Caco-2 (cell line): ENCODE results near the gene KIF21A. TPM values are rescaled to one million over a fixed set of nuclear protein-coding genes. Genes with fewer than 3 reads are reported as not detected.

ENCODE experiments used
- BruUV-seq: library from RNA; stranded (reverse); fragments of 400-500 nt; replicated peaks from 2 replicates; lab custom pipeline; 2021; lab: Mats Ljungman, UMichigan
- CTCF ChIA-PET: fragments of 300-600 bp; sonication (Branson Sonifier 250); formaldehyde crosslinking; loops from one replicate; lab custom pipeline; 2022; ENCODE audit warnings: antibody characterized with exemption; lab: Charles Lee
- POLR2A ChIA-PET: fragments of 300-600 bp; sonication (Branson Sonifier 250); formaldehyde crosslinking; loops from one replicate; lab custom pipeline; 2022; ENCODE audit warnings: antibody characterized with exemption; lab: Charles Lee
- DNase-seq, 2 experiments: peaks; one replicate each; pipeline versions ENCODE4 v3.0.0 to v3.0.0-alpha.2; 2020 to 2022
- H3K27me3 ChIP-seq: replicated peaks from 2 replicates; pipeline ENCODE4 v1.6.0; 2011; ENCODE audit warnings: low read length; ENCODE audit not compliant: control insufficient read depth, insufficient read depth
- H3K36me3 ChIP-seq: 2 replicates; pipeline ENCODE4 v1.5.1; 2011; ENCODE audit warnings: low read length; ENCODE audit not compliant: control insufficient read depth, insufficient read depth
- H3K4me1 ChIP-seq: fragments of 250-450 bp; sonication (Bioruptor Pico); 2 replicates; pipeline ENCODE4 v1.5.1; 2020; ENCODE audit warnings: mild to moderate bottlenecking
- H3K4me3 ChIP-seq: 2 replicates; pipeline ENCODE4 v1.5.1; 2011; ENCODE audit warnings: low read depth, mild to moderate bottlenecking, control low read depth, low read length
- H3K9me3 ChIP-seq: fragments of 250-450 bp; sonication (Bioruptor Pico); 2 replicates; pipeline ENCODE4 v1.5.1; 2020; ENCODE audit warnings: mild to moderate bottlenecking, moderate library complexity
- H3K27ac Mint-ChIP-seq: one replicate; pipeline ENCODE4 v1.8.0; 2022; ENCODE audit warnings: mixed read lengths; ENCODE audit not compliant: unreplicated experiment
- H3K27me3 Mint-ChIP-seq: one replicate; pipeline ENCODE4 v1.8.0; 2022; ENCODE audit warnings: mixed read lengths; ENCODE audit not compliant: insufficient read depth, unreplicated experiment
- H3K36me3 Mint-ChIP-seq: one replicate; pipeline ENCODE4 v1.8.0; 2022; ENCODE audit warnings: mild to moderate bottlenecking, mixed read lengths; ENCODE audit not compliant: insufficient read depth, unreplicated experiment
- H3K4me1 Mint-ChIP-seq: one replicate; pipeline ENCODE4 v1.8.0; 2022; ENCODE audit warnings: low read depth, mixed read lengths; ENCODE audit not compliant: unreplicated experiment
- H3K4me3 Mint-ChIP-seq: one replicate; pipeline ENCODE4 v1.8.0; 2022; ENCODE audit warnings: mild to moderate bottlenecking, moderate library complexity, mixed read lengths; ENCODE audit not compliant: unreplicated experiment
- H3K9me3 Mint-ChIP-seq: one replicate; pipeline ENCODE4 v1.8.0; 2022; ENCODE audit warnings: mixed read lengths; ENCODE audit not compliant: unreplicated experiment
- intact Hi-C: fragments of 100-400 bp; cut with micrococcal nuclease; formaldehyde crosslinking; loops from one replicate; pipeline ENCODE4 v1.10.0; 2022; ENCODE audit not compliant: unreplicated experiment
- total RNA-seq: library from RNA; stranded (reverse); gene quantifications from 2 replicates; pipeline ENCODE4 v1.2.3, GENCODE V29; 2022
- TF ChIP-seq, protein P1 (sequence below), 2 experiments: fragments of 200-600 bp in 1 of 2; IDR thresholded peaks; 1 replicate in 1 of 2; 2 replicates in 1 of 2; pipeline versions ENCODE4 v1.5.1 to v1.8.0; 2011 to 2022; ENCODE audit warnings: antibody characterized with exemption in 1 of 2, control low read depth in 1 of 2, inconsistent platforms in 1 of 2, low read depth in 1 of 2, low read length in 1 of 2, mild to moderate bottlenecking in 1 of 2, moderate library complexity in 1 of 2; ENCODE audit not compliant: insufficient read depth in 1 of 2, severe bottlenecking in 1 of 2, unreplicated experiment in 1 of 2

Gene KIF21A
- total RNA-seq, 1 experiment from 2014 or later = 77.5 TPM

DNA sequence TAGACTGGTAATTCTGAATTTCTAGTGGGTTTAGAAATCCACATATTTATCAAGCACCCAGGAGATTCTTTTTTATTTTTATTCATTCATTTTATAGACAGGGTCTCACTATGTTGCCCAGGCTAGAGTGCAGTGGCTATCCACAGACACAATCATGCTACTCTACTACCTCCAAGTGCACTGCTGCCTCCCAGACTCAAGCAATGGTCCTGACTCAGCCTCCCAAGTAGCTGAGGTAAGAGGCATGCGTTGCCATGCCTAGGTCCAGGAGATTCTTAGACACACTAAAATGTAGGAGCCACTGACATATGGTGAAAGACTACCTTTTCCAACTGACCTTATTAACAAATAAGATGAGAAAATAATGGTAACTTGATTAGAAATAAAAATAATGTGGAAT is 38.9 kb downstream of the KIF21A start:
- no peak for DNase-seq
- Histone ChIP-seq H3K9me3 (no peaks in the 10 kb centered on the region), H3K4me1 (no peaks in the 10 kb centered on the region), H3K4me3 (no peak overlapping the region), H3K27me3 (no peaks in the 10 kb centered on the region), H3K36me3 (no peaks in the 10 kb centered on the region)
- no peak overlapping the region for H3K27ac Mint-ChIP-seq
- H3K4me3 Mint-ChIP-seq = no peak overlapping the region
- H3K27me3 Mint-ChIP-seq = no peaks in the 10 kb centered on the region
- no TSS peak for BruUV-seq
- peaks cover 8% of the 10 kb centered on the region for H3K36me3 Mint-ChIP-seq
- peaks cover 8% of the 10 kb centered on the region for H3K4me1 Mint-ChIP-seq
- ChIA-PET CTCF (no interaction called here), POLR2A (no interaction called here)
- intact Hi-C loops = no loop called here
- TF ChIP-seq, protein P1, sequence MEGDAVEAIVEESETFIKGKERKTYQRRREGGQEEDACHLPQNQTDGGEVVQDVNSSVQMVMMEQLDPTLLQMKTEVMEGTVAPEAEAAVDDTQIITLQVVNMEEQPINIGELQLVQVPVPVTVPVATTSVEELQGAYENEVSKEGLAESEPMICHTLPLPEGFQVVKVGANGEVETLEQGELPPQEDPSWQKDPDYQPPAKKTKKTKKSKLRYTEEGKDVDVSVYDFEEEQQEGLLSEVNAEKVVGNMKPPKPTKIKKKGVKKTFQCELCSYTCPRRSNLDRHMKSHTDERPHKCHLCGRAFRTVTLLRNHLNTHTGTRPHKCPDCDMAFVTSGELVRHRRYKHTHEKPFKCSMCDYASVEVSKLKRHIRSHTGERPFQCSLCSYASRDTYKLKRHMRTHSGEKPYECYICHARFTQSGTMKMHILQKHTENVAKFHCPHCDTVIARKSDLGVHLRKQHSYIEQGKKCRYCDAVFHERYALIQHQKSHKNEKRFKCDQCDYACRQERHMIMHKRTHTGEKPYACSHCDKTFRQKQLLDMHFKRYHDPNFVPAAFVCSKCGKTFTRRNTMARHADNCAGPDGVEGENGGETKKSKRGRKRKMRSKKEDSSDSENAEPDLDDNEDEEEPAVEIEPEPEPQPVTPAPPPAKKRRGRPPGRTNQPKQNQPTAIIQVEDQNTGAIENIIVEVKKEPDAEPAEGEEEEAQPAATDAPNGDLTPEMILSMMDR (IDR thresholded peaks at IDR 0.05; ENCODE audit: insufficient read depth in 1 of 2, low read depth in 1 of 2, low read length in 1 of 2, severe bottlenecking in 1 of 2, unreplicated experiment in 1 of 2) = no peak
- H3K9me3 Mint-ChIP-seq = no peaks in the 10 kb centered on the region

- H3K4me3 ChIP-seq = no peak overlapping the region
- no peaks in the 10 kb centered on the region for H3K9me3 ChIP-seq
- intact Hi-C loops = no loop called here
- H3K4me1 ChIP-seq = no peaks in the 10 kb centered on the region
- BruUV-seq = no TSS peak
- ChIA-PET CTCF (no interaction called here), POLR2A (no interaction called here)
- no peak overlapping the region for H3K4me3 Mint-ChIP-seq
- no peak for DNase-seq
- no peaks in the 10 kb centered on the region for H3K9me3 Mint-ChIP-seq
- H3K36me3 ChIP-seq = no peaks in the 10 kb centered on the region
- TF ChIP-seq, protein P1 (IDR thresholded peaks at IDR 0.05; ENCODE audit: insufficient read depth in 1 of 2, low read depth in 1 of 2, low read length in 1 of 2, severe bottlenecking in 1 of 2, unreplicated experiment in 1 of 2) = no peak
- no peak overlapping the region for H3K27ac Mint-ChIP-seq
- peaks cover 3% of the 10 kb centered on the region for H3K36me3 Mint-ChIP-seq
- no peaks in the 10 kb centered on the region for H3K27me3 Mint-ChIP-seq
- peaks cover 8% of the 10 kb centered on the region for H3K4me1 Mint-ChIP-seq
- H3K27me3 ChIP-seq = no peaks in the 10 kb centered on the region
Measured at GRCh38 chr12:39403376-39403775, 39.5 kb downstream of the KIF21A start.

DNA sequence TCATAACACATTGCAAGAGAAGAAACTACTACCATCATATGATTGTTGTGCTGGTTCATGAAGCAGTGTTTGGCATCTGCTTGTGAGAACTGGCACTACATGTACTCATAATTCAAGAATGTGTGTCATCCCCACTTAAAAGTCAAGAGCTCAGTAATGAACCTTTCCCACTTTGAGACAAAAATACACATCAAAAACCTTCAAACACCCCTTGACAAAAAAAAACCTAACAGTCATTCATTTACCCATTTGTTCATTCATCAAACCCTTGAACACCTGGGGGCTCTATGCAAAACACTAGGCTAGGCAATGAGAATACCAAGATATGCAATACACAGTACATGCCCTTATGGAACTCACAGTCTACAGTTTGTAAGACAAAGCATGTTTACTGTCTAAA is 40.0 kb downstream of the KIF21A start:
- Mint-ChIP-seq H3K4me1 (peaks cover 8% of the 10 kb centered on the region), H3K36me3 (no peaks in the 10 kb centered on the region), H3K9me3 (no peaks in the 10 kb centered on the region), H3K4me3 (no peak overlapping the region), H3K27ac (no peak overlapping the region), H3K27me3 (no peaks in the 10 kb centered on the region)
- TF ChIP-seq, protein P1 (IDR thresholded peaks at IDR 0.05; ENCODE audit: insufficient read depth in 1 of 2, low read depth in 1 of 2, low read length in 1 of 2, severe bottlenecking in 1 of 2, unreplicated experiment in 1 of 2) = no peak
- BruUV-seq = no TSS peak
- POLR2A ChIA-PET = no interaction called here
- H3K27me3 ChIP-seq = no peaks in the 10 kb centered on the region
- no peaks in the 10 kb centered on the region for H3K36me3 ChIP-seq
- no peaks in the 10 kb centered on the region for H3K9me3 ChIP-seq
- no peak for DNase-seq
- H3K4me3 ChIP-seq = no peak overlapping the region
- CTCF ChIA-PET = no interaction called here
- no peaks in the 10 kb centered on the region for H3K4me1 ChIP-seq
- intact Hi-C loops = no loop called here
